HepG2 (cell line): Measurements from ENCODE around the gene CARD19. TPM values are rescaled to one million over a fixed set of nuclear protein-coding genes. Genes with fewer than 3 reads are reported as not detected.

Experiments used
- ATAC-seq: fragments of 200-7000 bp; cut with Tn5 transposase; 3 replicates; pipeline ENCODE4 v1.9.1; 2020; ENCODE audit warnings: mild to moderate bottlenecking, moderate library complexity
- BruUV-seq: library from RNA; stranded (reverse); fragments of 400-500 nt; replicated peaks from 2 replicates; lab custom pipeline; 2021; lab: Mats Ljungman, UMichigan
- CTCF ChIA-PET: fragments of 300-600 bp; formaldehyde crosslinking; extraction: SDS; loops from one replicate; lab custom pipeline; 2021; ENCODE audit warnings: low total read pairs, inconsistent platforms, low intra/inter-chr PET ratio; lab: Yijun Ruan, JAX
- POLR2A ChIA-PET: fragments of 350-600 bp; sonication (Branson Sonifier 250); formaldehyde crosslinking; loops from one replicate; lab custom pipeline; 2020; ENCODE audit warnings: antibody characterized with exemption, inconsistent platforms; lab: Yijun Ruan, JAX
- DNase-seq: peaks from one replicate; pipeline ENCODE4 v3.0.0-alpha.2; 2015; ENCODE audit warnings: low spot score
- FAIRE-seq: peaks from 3 replicates; lab custom pipeline; 2011; peaks lifted over from hg19 to GRCh38; lab: Jason Lieb, UNC
- H2AFZ ChIP-seq: one replicate; pipeline ENCODE4 v1.6.1; 2011; ENCODE audit warnings: low read length, inconsistent platforms
- H3K27ac ChIP-seq: fragments of 300-600 bp; 3 replicates; pipeline ENCODE4 v1.8.0; 2011; ENCODE audit warnings: mixed run types, mild to moderate bottlenecking, mixed read lengths, low read length, inconsistent platforms; ENCODE audit not compliant: insufficient read depth; ENCODE audit errors: extremely low read length
- H3K27me3 ChIP-seq, 2 experiments: fragments of 200-600 bp in 1 of 2; 2 replicates in 1 of 2; 3 replicates in 1 of 2; pipeline versions ENCODE4 v1.6.0 to v1.8.0; 2011; ENCODE audit warnings: low read length in 2 of 2, mild to moderate bottlenecking in 2 of 2, moderate library complexity in 2 of 2, inconsistent platforms in 1 of 2; ENCODE audit not compliant: insufficient read depth in 2 of 2, control insufficient read depth in 1 of 2
- H3K36me3 ChIP-seq, 2 experiments: fragments of 200-600 bp in 1 of 2; replicated peaks in 1 of 2; 2 replicates in 1 of 2; 3 replicates in 1 of 2; pipeline versions ENCODE4 v1.5.1 to v1.8.0; 2011; ENCODE audit warnings: low read length in 2 of 2, inconsistent platforms in 1 of 2; ENCODE audit not compliant: insufficient read depth in 2 of 2, control insufficient read depth in 1 of 2
- H3K4me1 ChIP-seq: 2 replicates; pipeline ENCODE4 v1.5.1; 2012; ENCODE audit warnings: low read length, inconsistent platforms; ENCODE audit not compliant: insufficient read depth
- H3K4me2 ChIP-seq: 2 replicates; pipeline ENCODE4 v1.6.0; 2011; ENCODE audit warnings: low read depth, low read length, inconsistent platforms
- H3K4me3 ChIP-seq, 3 experiments: fragments of 200-600 bp in 1 of 3; sonication (generic), shearing (Covaris generic) in 1 of 3; replicated peaks in 1 of 3; 2 replicates each; pipeline ENCODE4 v1.5.1; 2011 to 2016; ENCODE audit warnings: low read length in 3 of 3, inconsistent platforms in 2 of 3, low read depth in 2 of 3, mild to moderate bottlenecking in 2 of 3, control low read depth in 1 of 3, mixed read lengths in 1 of 3; ENCODE audit not compliant: insufficient read depth in 1 of 3
- H3K79me2 ChIP-seq: one replicate; pipeline ENCODE4 v1.6.1; 2011; ENCODE audit warnings: low read length, inconsistent platforms; ENCODE audit not compliant: insufficient read depth
- H3K9ac ChIP-seq: 2 replicates; pipeline ENCODE4 v1.6.0; 2011; ENCODE audit warnings: mild to moderate bottlenecking, low read depth, low read length, inconsistent platforms; ENCODE audit not compliant: insufficient read depth
- H3K9me3 ChIP-seq: 2 replicates; pipeline ENCODE4 v1.5.1; 2012; ENCODE audit warnings: mild to moderate bottlenecking, low read length
- H4K20me1 ChIP-seq: 2 replicates; pipeline ENCODE4 v1.6.0; 2011; ENCODE audit warnings: inconsistent platforms, mild to moderate bottlenecking, low read length, moderate library complexity; ENCODE audit not compliant: insufficient read depth
- BRD4 ChIP-seq: sonication (generic); formaldehyde crosslinking; IDR thresholded peaks from 2 replicates; pipeline ENCODE4 v1.4.0; 2020; ENCODE audit warnings: missing genetic modification reagents
- HOXD1 ChIP-seq: sonication (generic); formaldehyde crosslinking; IDR thresholded peaks from 2 replicates; pipeline ENCODE4 v1.5.0; 2020; ENCODE audit warnings: missing genetic modification reagents
- RARA ChIP-seq: IDR thresholded peaks from 2 replicates; pipeline ENCODE4 v1.6.1; 2016; ENCODE audit warnings: missing genetic modification reagents, missing compliant biosample characterization
- RFX1 ChIP-seq: fragments of 450-650 bp; IDR thresholded peaks from 2 replicates; pipeline ENCODE4 v1.6.1; 2017
- RFX5 ChIP-seq: IDR thresholded peaks from 2 replicates; pipeline ENCODE4 v1.6.1; 2011; ENCODE audit warnings: low read depth, low read length, improper control_type of control experiment
- SOX5 ChIP-seq: IDR thresholded peaks from 2 replicates; pipeline ENCODE4 v1.6.1; 2016; ENCODE audit warnings: borderline replicate concordance
- SP140L ChIP-seq: sonication (generic); formaldehyde crosslinking; IDR thresholded peaks from 2 replicates; pipeline ENCODE4 v1.4.0; 2020; ENCODE audit warnings: missing genetic modification reagents, borderline replicate concordance
- THAP8 ChIP-seq: sonication (generic); formaldehyde crosslinking; IDR thresholded peaks from 2 replicates; pipeline ENCODE4 v1.5.1; 2020; ENCODE audit warnings: missing genetic modification reagents, mild to moderate bottlenecking, borderline replicate concordance
- THRA ChIP-seq: sonication (generic); formaldehyde crosslinking; IDR thresholded peaks from 2 replicates; pipeline ENCODE4 v1.4.0; 2020; ENCODE audit warnings: missing genetic modification reagents, borderline replicate concordance
- ZBTB40 ChIP-seq, 2 experiments: fragments of 450-650 bp in 1 of 2; sonication (generic) in 1 of 2; formaldehyde crosslinking in 1 of 2; IDR thresholded peaks; 2 replicates each; pipeline versions ENCODE4 v1.6.1 to v1.8.0; 2016 to 2022; ENCODE audit warnings: antibody characterized with exemption in 1 of 2, mild to moderate bottlenecking in 1 of 2, missing genetic modification reagents in 1 of 2
- ZMYM3 ChIP-seq: sonication (generic); formaldehyde crosslinking; IDR thresholded peaks from 2 replicates; pipeline ENCODE4 v1.5.1; 2020; ENCODE audit warnings: mild to moderate bottlenecking, missing genetic modification reagents
- ZNF121 ChIP-seq: sonication (generic); formaldehyde crosslinking; IDR thresholded peaks from 2 replicates; pipeline ENCODE4 v1.5.0; 2020; ENCODE audit warnings: mild to moderate bottlenecking, missing genetic modification reagents
- ZNF484 ChIP-seq: sonication (generic); formaldehyde crosslinking; IDR thresholded peaks from 2 replicates; pipeline ENCODE4 v1.5.1; 2020; ENCODE audit warnings: mild to moderate bottlenecking, low read depth, missing genetic modification reagents, borderline replicate concordance
- WGBS: methylation state at CpG from one replicate; pipeline ENCODE4 v1.1.6; 2017; ENCODE audit warnings: low lambda C conversion rate; 5-methylcytosine and 5-hydroxymethylcytosine counted together
- in situ Hi-C: cut with HindIII; loops from 2 replicates; pipeline ENCODE4 v1.10.0; 2017; ENCODE audit warnings: low pct_unique_long_range_greater_than_20kb; ENCODE audit not compliant: extremely low pct_ligation_motif_present
- intact Hi-C: fragments of 100-400 bp; cut with micrococcal nuclease; formaldehyde crosslinking; loops from one replicate; pipeline ENCODE4 v1.10.0; 2022; ENCODE audit not compliant: unreplicated experiment
- polyA plus RNA-seq, 8 experiments: library from polyadenylated mRNA; depleted of rRNA in 3 of 8; stranded (reverse) in 7 of 8; unstranded in 1 of 8; fragments of >200 nt; fragmentation: Illumina TruSeq in 4 of 8; extraction: Trizol in 4 of 8; gene quantifications; 2 replicates each; pipeline versions ENCODE4 v1.2.1 to v1.2.3, GENCODE V29; 2011 to 2016; ENCODE audit warnings: low read depth in 4 of 8, missing spikeins in 1 of 8, mixed read lengths in 1 of 8; ENCODE audit not compliant: insufficient read depth in 1 of 8
- total RNA-seq, 5 experiments: library from RNA; depleted of rRNA; stranded (reverse); fragments of >200 nt; fragmentation: Illumina TruSeq; extraction: Trizol; gene quantifications; 2 replicates each; pipeline ENCODE4 v1.2.3, GENCODE V29; 2016; ENCODE audit warnings: low read depth in 1 of 5

Gene CARD19
- total and polyA plus RNA-seq, 2 of the 13 experiments (the other 11 are each of a cell fraction or from before 2014, with no cell fraction given): 18.4 to 47.2 TPM

DNA sequence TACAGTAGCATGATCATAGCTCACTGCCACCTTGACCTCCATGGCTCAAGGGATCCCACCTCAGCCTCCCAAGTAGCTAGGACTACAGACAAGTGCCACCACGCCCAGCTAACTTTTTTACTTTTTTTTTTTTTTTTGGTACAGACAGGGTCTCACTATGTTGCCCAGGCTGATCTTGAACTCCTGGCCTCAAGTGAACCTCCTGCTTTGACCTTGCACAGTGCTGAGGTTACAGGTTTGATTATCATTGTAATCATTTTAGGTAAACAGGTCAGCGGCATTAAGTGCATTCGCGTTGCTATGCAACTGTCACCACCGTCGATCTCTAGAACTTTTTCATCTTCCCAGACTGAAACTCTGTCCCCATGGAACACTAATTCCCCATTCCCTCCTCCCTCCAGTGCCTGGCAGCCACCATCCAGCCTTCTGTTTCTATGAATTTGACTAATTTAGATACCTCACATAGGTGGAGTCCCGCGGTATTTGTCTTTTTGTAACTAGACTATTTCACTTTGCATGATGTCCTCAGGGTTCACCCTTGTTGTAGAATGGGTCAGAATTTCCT, 5.8 kb upstream of the CARD19 start:
- H3K27me3 ChIP-seq: peaks cover 1 to 5% of the 10 kb centered on the region in 2 experiments; a peak in 1 of 5 replicates
- CTCF ChIA-PET: no interaction called here
- POLR2A ChIA-PET: no interaction called here
- H3K9me3 ChIP-seq: no peaks in the 10 kb centered on the region
- DNase-seq (no peak), FAIRE-seq (no peak), ATAC-seq (no peak)
- H3K79me2 ChIP-seq: no peaks in the 10 kb centered on the region
- H3K36me3 ChIP-seq: no peaks in the 10 kb centered on the region
- intact Hi-C loops: no loop called here
- H4K20me1 ChIP-seq: no peaks in the 10 kb centered on the region
- BruUV-seq: no TSS peak
- H3K27ac ChIP-seq: no peak overlapping the region
- H3K4me3 ChIP-seq: no peak overlapping the region
- 0 out of 2 replicates have a peak overlapping the region, but pooled peaks have one; percentile 21 for H3K4me2 ChIP-seq
- no peak overlapping the region for H3K9ac ChIP-seq
- in situ Hi-C loops: no loop called here
- H3K4me1 ChIP-seq: peaks cover 63% of the 10 kb centered on the region
- no peak overlapping the region for H2AFZ ChIP-seq
- 27% methylated on average over 8 of the region's 8 CpGs for WGBS
- TF ChIP-seq RFX1 (peak; percentile 37; the same call in 1 of the 2 replicates), HOXD1 (CRISPR knock-in tag) (no peak), SOX5 (CRISPR knock-in tag) (no peak), SP140L (no peak), RFX5 (peak; percentile 31; the same call in 1 of the 2 replicates), THRA (CRISPR knock-in tag) (peak; percentile 41; the same call in 1 of the 2 replicates), ZMYM3 (CRISPR knock-in tag) (peak; percentile 42; the same call in 1 of the 2 replicates), ZBTB40 (IDR thresholded peaks at IDR 0.05) (no peak), ZBTB40 (CRISPR knock-in tag; IDR thresholded peaks at IDR 0.05) (no peak), RARA (0 out of 2 replicates have a peak, but pooled peaks have one; percentile 14), ZNF121 (CRISPR knock-in tag) (peak; percentile 86), ZNF484 (CRISPR knock-in tag) (no peak), THAP8 (CRISPR knock-in tag) (no peak), BRD4 (CRISPR knock-in tag) (no peak)
